PC-3 (cell line): ENCODE results near the gene ZNRF2.

Experiments used
- CTCF ChIP-seq: fragments of 300-600 bp; sonication (generic); conservative IDR thresholded peaks from 2 replicates; pipeline ENCODE4 v1.5.1; 2017; ENCODE audit warnings: antibody characterized with exemption, low read depth, mild to moderate bottlenecking, low read length
- EZH2 ChIP-seq: fragments of 300-600 bp; sonication (generic); IDR thresholded peaks from one replicate; pipeline ENCODE4 v1.6.1; 2017; ENCODE audit warnings: antibody characterized with exemption, mild to moderate bottlenecking, low read length; ENCODE audit not compliant: unreplicated experiment
- EZH2phosphoT487 ChIP-seq: fragments of 300-600 bp; sonication (generic); IDR thresholded peaks from 2 replicates; pipeline ENCODE4 v1.6.1; 2018; ENCODE audit warnings: mild to moderate bottlenecking, antibody characterized with exemption, low read length, borderline replicate concordance

GRCh38 chr7:30327813-30328212 lies 43.4 kb downstream of the ZNRF2 start:
- TF ChIP-seq CTCF (no peak), EZH2 (no peak), EZH2phosphoT487 (no peak)
